Calu3 (cell line): ENCODE results near the gene GAPDH. TPM values are rescaled to one million over a fixed set of nuclear protein-coding genes. Genes with fewer than 3 reads are reported as not detected.
"Not testable (repeated sequence)": the region's sequence is repeated elsewhere in the genome, so short reads cannot be mapped to it uniquely, and the experiment has no call there.

Experiments
- BruUV-seq: library from RNA; stranded (reverse); fragments of 400-500 nt; replicated peaks from 2 replicates; lab custom pipeline; 2021; lab: Mats Ljungman, UMichigan
- CTCF ChIA-PET: fragments of 300-600 bp; sonication (Branson Sonifier 250); formaldehyde crosslinking; loops from one replicate; lab custom pipeline; 2022; ENCODE audit warnings: antibody characterized with exemption; lab: Charles Lee
- DNase-seq: peaks from one replicate; pipeline ENCODE4 v3.0.0; 2022
- H3K27ac Mint-ChIP-seq: one replicate; pipeline ENCODE4 v1.8.0; 2022; ENCODE audit warnings: mixed read lengths; ENCODE audit not compliant: unreplicated experiment
- H3K27me3 Mint-ChIP-seq: one replicate; pipeline ENCODE4 v1.8.0; 2022; ENCODE audit warnings: mixed read lengths; ENCODE audit not compliant: unreplicated experiment
- H3K36me3 Mint-ChIP-seq: one replicate; pipeline ENCODE4 v1.8.0; 2022; ENCODE audit warnings: mild to moderate bottlenecking, moderate library complexity, mixed read lengths; ENCODE audit not compliant: insufficient read depth, unreplicated experiment
- H3K4me1 Mint-ChIP-seq: one replicate; pipeline ENCODE4 v1.8.0; 2022; ENCODE audit warnings: mild to moderate bottlenecking, low read depth, mixed read lengths; ENCODE audit not compliant: unreplicated experiment
- H3K4me3 Mint-ChIP-seq: one replicate; pipeline ENCODE4 v1.8.0; 2022; ENCODE audit warnings: mild to moderate bottlenecking, low read depth, moderate library complexity, mixed read lengths; ENCODE audit not compliant: unreplicated experiment
- H3K9me3 Mint-ChIP-seq: one replicate; pipeline ENCODE4 v1.8.0; 2022; ENCODE audit warnings: low read depth, mixed read lengths; ENCODE audit not compliant: unreplicated experiment
- intact Hi-C: fragments of 100-400 bp; cut with micrococcal nuclease; formaldehyde crosslinking; loops from one replicate; pipeline ENCODE4 v1.10.0; 2022; ENCODE audit not compliant: unreplicated experiment
- total RNA-seq: library from RNA; stranded (reverse); gene quantifications from 2 replicates; pipeline ENCODE4 v1.2.3, GENCODE V29; 2022
- TF ChIP-seq, protein P1 (sequence below): fragments of 200-600 bp; IDR thresholded peaks from one replicate; pipeline ENCODE4 v1.8.0; 2022; ENCODE audit warnings: antibody characterized with exemption; ENCODE audit not compliant: unreplicated experiment

The GAPDH gene
- total RNA-seq, 1 experiment from 2014 or later = 2,552 TPM

DNA sequence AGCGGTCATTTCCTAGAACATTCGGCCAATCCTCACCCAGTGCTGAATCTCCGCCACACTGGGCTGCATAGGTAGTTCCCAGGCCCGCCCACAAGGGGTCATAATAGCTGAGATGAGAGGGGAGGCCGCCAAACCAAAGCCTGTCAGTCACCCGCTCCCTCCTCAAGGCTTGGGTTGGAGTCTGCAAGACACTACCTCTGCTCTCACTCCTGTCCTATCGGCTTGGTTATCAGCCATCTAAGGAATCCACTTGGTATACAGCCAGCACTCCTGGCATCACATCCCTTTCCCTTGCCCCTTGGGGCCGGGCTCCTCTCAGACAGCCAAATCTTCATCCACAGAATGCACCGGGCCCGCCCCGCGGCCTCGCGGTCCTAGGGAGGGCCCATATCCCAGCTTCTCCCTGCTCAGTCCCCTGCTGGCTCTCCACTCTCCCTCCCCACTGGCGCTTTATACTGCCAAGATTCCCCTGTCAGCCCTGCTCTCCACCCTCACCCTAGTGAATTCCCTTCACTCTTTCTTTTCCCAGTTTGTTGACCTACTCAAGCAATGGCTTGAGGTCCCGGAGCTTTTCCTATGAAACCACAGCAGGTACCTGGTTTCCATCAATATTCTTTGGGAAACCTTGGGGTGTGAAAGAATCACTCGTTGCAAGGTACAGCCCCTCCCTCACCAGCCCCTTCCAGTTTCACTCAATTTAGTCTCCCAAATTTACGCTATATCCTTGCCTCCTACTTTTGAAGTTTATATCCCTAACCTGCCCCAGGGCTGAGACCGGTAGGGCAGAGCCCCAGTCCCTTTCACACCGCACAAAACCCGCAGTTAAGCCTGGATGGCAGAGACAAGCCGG lies 20.1 kb downstream of the GAPDH start:
- no peaks in the 10 kb centered on the region for H3K9me3 Mint-ChIP-seq
- CTCF ChIA-PET = interaction anchor here (0.6 to 1.4 kb wide), 5 partner anchors 15 to 583 kb away, joined by 3 to 4 read pairs (median 3); partner anchors contain the start of genes GAPDH and LPAR5
- intact Hi-C loops = loop anchor here (5.0 kb wide), 1 partner anchor 273 kb away; the partner anchor contains the start of gene P3H3
- no peaks in the 10 kb centered on the region for H3K4me1 Mint-ChIP-seq
- H3K36me3 Mint-ChIP-seq = peaks cover 29% of the 10 kb centered on the region
- no peaks in the 10 kb centered on the region for H3K27me3 Mint-ChIP-seq
- no peak overlapping the region for H3K4me3 Mint-ChIP-seq
- TF ChIP-seq, protein P1, sequence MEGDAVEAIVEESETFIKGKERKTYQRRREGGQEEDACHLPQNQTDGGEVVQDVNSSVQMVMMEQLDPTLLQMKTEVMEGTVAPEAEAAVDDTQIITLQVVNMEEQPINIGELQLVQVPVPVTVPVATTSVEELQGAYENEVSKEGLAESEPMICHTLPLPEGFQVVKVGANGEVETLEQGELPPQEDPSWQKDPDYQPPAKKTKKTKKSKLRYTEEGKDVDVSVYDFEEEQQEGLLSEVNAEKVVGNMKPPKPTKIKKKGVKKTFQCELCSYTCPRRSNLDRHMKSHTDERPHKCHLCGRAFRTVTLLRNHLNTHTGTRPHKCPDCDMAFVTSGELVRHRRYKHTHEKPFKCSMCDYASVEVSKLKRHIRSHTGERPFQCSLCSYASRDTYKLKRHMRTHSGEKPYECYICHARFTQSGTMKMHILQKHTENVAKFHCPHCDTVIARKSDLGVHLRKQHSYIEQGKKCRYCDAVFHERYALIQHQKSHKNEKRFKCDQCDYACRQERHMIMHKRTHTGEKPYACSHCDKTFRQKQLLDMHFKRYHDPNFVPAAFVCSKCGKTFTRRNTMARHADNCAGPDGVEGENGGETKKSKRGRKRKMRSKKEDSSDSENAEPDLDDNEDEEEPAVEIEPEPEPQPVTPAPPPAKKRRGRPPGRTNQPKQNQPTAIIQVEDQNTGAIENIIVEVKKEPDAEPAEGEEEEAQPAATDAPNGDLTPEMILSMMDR = peak; percentile 39
- BruUV-seq = no TSS peak
- no peak overlapping the region for H3K27ac Mint-ChIP-seq
- peak; percentile 69 for DNase-seq

DNA sequence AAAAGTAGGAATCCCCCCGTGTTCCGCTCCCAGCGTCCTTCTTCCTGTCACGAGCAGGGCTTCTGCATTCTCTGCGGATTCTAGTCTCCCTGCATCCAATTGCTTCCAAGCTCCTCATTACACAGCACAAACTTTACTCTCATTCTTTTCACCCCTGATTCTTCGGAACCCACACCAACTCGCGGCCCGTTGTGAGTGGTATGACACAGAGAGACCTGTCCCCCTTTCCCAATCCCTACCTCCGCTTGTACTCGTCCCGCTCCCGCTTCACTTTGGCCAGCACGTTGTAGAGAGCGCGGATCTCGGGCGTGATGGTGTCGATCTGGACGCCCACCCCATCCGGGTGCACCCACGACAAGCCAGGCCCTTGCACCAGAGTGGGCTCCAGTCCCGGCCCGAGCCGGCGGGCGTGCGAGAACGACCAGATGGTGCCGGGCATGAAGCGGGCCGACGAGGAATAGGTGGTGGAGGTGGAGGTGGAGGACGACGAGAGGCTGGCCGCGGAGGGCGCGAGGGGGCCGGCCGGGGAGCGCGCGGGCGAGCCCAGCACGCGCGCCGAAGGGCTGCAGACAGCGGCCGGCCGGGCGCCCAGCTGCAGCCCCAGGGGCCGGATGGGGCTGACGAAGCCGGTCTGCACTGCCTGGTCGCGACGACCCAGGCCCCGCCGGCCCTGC lies 20.8 kb downstream of the GAPDH start:
- Mint-ChIP-seq H3K36me3 (peaks cover 31% of the 10 kb centered on the region), H3K27me3 (no peaks in the 10 kb centered on the region), H3K4me1 (no peaks in the 10 kb centered on the region), H3K27ac (no peak overlapping the region), H3K4me3 (no peak overlapping the region), H3K9me3 (no peaks in the 10 kb centered on the region)
- no TSS peak for BruUV-seq
- intact Hi-C loops = no loop called here
- CTCF ChIA-PET = no interaction called here
- TF ChIP-seq, protein P1 = no peak
- DNase-seq = no peak

DNA sequence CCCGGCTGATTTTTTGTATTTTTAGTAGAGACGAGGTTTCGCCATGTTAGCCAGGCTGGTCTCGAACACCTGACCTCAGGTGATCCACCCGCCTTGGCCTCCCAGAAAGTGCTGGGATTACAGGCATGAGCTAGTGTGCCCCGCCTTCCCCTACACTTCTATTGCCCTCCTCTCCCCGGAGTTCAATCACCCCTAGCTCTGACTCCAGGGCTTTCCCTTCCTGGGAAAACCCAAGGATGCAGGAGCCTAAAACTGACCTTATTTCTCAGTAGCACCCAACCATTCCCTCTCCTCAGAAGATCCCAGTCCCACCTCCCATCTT lies 22.1 kb downstream of the GAPDH start:
- H3K4me3 Mint-ChIP-seq, H3K27ac Mint-ChIP-seq, H3K27me3 Mint-ChIP-seq, BruUV-seq, H3K4me1 Mint-ChIP-seq, CTCF ChIA-PET, DNase-seq, H3K9me3 Mint-ChIP-seq, intact Hi-C loops: not testable (repeated sequence)
- peaks cover 44% of the 10 kb centered on the region for H3K36me3 Mint-ChIP-seq

DNA sequence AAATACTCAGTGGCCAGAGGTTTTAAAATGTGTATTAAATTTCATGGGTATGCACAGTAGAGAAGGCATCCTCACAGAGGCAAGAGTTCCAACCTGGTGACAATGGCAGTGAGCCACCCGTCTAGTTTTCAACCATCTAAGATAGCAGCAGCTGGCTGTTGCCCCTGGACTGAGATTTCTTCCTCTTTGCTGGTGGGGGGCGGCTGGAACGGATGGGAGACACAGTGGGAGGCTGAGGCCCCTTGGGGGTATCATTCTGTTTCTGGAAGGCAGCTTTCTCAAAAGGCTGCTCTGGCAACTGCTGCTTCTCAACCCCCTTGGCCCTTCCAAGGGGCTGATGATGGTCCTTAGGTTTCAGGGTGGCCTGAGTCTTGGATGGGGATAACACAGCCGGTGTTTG lies 22.5 kb downstream of the GAPDH start:
- Mint-ChIP-seq H3K27ac (no peak overlapping the region), H3K36me3 (peaks cover 48% of the 10 kb centered on the region), H3K9me3 (no peaks in the 10 kb centered on the region), H3K4me3 (no peak overlapping the region), H3K27me3 (no peaks in the 10 kb centered on the region), H3K4me1 (no peaks in the 10 kb centered on the region)
- intact Hi-C loops = no loop called here
- TSS peak; percentile 78 for BruUV-seq
- CTCF ChIA-PET = interaction anchor here (2.3 kb wide), 1 partner anchor 22 kb away, joined by 7 read pairs; the partner anchor contains the start of gene GAPDH
- TF ChIP-seq, protein P1 = no peak
- DNase-seq = no peak
